ENCODE data around the gene BRCA1.

DNA sequence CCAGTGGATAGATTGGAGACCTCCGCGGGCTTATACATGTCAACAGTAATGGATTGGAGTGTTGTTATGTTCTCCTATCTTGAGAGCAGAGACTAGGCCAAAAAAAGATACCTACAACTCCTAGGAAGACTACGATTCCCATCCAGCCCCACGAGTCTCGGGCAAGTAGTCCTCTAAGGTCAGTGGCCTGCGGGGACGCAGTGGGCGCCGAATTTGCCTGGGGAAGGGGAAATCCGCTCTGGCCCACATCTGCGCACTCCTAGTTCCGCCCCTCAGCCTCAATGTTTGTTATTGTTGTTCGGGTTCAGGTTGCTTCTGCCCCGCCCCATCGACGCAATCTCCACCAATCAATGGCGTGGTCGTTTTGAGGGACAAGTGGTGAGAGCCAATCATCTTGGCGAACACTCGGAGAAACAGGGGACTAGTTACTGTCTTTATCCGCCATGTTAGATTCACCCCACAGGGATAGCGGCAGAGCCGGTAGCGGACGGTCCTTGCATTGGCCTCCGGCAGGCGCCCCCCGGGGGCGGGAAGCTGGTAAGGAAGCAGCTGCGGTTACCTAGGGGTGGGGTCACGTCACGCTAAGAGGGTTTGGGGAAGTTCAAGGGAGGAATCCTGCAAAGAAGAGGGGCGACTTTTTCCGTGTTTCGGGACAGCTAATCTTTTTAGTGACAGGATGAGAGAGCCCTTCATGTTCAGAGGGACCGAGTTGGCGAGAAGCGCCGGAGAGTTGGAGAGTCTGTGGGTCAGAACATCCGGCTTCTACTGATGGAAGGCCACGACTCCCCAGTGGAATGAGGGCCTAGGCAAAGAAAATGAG, 45.8 kb upstream of the BRCA1 start, which contains the start of gene NBR1:
- TF ChIP-seq CTCF (IDR thresholded peaks at IDR 0.05): no peak
- TF ChIP-seq POLR2A (IDR thresholded peaks at IDR 0.05): peak; percentile 67
